GM19438 (cell line): Measurements from ENCODE around the gene ASPDH.

Experiments
- ATAC-seq: cut with Tn5 transposase; IDR thresholded peaks from one replicate; pipeline ENCODE4 v1.9.1; 2021; ENCODE audit warnings: low read depth; ENCODE audit not compliant: unreplicated experiment

ASPDH gene

DNA sequence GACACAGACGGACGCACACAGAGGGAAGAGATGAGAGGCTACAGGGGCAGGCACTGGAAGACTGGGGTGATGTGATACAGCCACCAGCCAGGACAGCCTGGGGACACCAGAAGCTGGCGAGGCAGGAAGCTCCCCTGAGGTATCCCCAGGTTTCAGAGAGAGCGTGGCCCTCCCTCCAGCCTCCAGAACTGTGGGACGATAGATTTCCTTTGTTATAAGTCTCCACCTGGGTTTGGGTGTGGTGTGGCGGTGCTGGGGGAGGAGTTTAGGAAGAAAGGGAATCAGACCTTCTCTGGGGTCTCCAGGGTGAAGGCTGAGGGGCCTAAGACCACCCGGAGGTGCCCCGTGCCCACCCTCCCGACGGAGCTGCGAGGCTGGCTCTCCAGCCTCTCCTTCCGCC is 2.7 kb upstream of the ASPDH start:
- no peak for ATAC-seq

GRCh38 chr19:50515168-50515561 is 1.5 kb upstream of the ASPDH start:
- no peak for ATAC-seq

- no peak for ATAC-seq
Measured at GRCh38 chr19:50514346-50515167, 844 bp upstream of the ASPDH start.

DNA sequence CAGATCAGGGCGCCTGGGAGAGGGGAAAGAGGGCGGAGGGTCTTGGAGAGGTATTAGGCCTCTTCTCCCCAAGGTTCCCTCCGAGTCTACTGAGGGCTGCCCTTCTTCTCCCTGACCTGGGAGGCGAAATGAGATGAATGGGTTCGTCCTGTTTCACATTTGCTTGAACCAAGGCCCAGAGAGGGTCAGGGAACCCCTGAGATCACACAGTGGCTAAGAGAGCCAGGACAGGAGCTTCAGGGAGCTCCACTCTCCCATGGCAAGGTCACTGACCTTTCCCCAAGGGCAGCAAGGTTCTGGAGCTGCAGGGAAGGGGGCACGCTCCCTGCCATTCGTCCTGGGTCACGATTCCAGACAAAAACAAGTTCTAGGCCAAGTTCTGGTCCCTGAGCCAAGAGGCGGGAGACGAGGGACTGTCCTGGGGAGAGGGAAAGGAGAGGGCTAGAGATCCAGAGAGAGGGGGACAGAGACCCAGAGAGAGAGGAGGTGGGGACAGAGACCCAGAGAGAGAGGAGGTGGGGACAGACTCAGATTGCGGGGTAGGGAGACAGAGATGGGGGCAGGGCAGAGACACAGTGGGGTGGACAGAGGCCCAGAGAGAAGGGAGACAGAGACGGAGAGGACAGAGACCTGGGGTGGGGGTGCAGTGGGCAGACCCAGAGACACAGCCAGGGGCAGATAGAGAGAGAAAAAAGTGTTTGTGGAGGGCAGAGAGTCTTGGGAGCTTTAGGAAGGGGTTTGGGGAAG is 541 bp downstream of the ASPDH start:
- no peak for ATAC-seq

DNA sequence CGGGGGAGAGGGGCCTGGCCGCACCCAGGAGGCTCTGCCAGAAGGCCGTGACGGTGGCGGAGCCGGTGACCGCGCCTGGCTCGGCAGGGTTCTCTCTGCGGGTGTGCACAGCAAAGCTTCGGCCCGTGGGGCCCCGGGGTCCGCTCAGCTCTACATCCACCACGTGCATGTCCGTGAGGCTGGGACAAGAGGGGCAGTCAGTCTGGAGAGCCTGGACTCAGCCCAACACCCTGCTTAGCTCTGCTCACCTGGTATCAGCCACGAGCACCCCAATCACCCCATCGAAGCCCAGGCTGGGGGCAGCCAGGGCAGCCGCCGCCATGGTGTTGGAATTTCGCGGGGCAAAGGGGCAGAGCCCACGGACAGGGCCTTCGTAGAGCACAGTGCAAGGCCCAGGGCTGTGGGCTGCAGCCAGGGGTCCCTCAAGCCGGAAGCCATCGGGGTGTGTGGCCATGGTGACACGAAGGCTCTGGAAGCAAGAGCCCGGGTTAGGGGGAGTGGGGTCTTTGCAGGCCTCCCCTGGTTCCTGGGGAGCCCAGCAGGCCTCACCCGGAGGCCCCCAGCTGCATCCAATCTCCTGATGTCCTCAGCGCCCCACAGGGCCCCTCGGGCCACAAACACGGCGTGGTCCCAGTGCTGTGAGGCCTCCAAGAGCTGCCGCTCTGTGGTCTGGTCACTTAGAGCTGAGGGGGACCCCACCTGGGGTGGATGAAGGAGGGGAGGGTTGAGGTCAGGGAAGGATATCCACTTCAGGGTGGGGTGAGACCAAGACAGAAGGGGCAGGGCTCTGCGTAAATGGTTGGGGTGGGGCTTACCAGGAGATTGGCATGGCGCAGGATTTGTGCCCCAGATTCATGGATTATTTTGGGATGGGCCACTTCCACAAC is 1.4 kb downstream of the ASPDH start:
- ATAC-seq: no peak

GRCh38 chr19:50511069-50511822 is 2.5 kb downstream of the ASPDH start, which contains the start of gene JOSD2:
JOSD2 (minus strand) TSS chr19:50511191; CDS start chr19:50510431, 760 bp downstream.
- ATAC-seq: peak; percentile 83

DNA sequence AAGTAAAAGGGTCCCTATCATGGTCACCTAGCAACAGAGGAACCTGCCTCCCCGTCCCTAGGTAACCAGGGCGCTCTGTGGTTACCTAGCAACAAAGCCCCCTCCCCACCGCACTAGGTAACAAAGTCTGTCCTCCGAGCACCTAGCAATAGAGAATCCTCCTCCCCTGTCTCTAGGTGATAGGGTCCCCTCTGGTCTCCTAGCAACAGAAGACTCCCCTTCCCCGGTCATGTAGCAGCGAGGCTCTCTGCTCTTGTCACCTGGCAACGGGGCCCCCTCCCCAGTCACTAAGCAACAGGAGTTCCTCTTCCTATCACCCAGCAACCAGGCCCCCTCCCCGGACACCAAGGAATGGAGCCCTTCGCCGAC is 3.0 kb downstream of the ASPDH start:
- ATAC-seq: no peak

GRCh38 chr19:50510121-50510670 is 3.5 kb downstream of the ASPDH start:
- ATAC-seq: no peak

DNA sequence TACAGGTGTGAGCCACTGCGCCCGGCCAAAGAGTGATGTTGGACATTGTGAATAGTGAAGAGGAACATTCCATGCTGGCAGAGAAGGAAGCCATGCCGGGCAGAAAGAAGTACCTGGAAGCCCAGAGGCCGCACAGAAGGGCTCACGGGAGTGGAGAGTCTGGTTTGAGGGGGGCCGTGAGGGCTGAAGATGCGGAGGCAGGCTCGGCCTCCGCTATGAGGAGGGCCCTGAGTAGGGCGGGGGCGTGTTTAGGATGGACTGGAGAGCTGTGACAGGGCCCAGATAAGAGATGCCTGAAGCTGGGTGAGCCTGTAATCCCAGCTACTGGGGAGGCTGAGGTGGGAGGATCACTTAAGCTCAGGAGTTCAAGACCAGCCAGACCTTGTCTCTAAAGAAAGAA is 4.3 kb downstream of the ASPDH start:
- ATAC-seq: no peak

- no peak for ATAC-seq
Measured at GRCh38 chr19:50508843-50509190, 4.9 kb downstream of the ASPDH start.

DNA sequence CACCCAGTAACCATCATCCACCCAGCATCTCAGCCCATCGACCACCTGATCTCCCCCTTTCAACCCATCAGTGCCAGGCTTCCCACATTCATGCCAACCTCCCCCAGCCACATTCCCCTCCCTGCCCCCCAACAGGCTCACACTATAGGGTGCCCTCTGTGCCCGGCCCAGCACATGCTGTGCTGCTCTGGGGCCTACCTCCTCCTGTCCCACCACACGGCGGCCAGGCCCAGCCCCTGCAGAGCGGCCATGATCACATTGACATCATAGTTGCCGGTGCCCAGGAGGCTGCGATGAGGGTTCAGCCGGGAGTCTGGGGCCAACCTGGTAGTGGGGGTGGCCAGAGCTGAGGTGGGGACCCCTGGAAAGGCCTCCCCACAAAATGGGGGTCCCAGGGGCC is 6.3 kb downstream of the ASPDH start:
- ATAC-seq: no peak

- ATAC-seq: no peak
Measured at GRCh38 chr19:50506700-50507099, 7.0 kb downstream of the ASPDH start.

DNA sequence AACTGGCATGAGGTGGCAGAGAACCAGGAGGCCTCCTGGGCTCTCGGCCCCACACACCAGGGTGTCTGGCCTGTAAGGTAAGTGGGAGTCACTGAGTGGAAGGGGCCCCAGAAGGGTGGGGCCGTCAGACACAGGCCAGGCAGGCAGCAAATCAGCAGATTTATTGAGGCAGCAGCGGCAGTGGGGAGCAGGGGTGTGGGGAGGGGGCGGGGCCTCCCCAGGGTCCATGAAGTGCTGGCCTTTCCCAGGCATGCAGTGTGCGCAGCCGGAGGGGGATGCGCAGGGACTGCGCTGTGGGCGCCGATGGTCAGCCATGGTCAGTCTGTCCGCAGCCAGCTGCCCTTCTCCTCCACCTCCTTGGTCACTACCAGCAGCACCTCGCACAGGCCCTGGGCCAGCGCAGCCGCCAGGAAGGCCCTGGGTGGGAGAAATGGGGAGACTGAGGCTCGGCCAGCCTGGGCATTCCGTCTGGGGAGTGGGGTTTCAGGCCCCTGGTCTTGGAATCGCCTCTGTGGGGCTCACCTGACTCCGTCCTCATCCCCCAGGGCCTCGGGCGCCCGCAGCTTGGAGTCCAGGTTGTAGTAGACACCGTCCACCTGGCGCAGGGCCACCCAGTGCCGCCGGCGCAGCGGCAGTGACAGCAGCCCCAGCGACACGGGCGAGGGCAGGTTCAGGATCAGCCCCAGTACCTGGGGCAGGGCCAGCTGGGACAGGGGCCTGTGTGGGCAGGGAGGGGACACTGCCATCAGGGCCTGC is 7.7 kb downstream of the ASPDH start:
- ATAC-seq: no peak

GRCh38 chr19:50501568-50502475 is 11.9 kb downstream of the ASPDH start:
- ATAC-seq: no peak

DNA sequence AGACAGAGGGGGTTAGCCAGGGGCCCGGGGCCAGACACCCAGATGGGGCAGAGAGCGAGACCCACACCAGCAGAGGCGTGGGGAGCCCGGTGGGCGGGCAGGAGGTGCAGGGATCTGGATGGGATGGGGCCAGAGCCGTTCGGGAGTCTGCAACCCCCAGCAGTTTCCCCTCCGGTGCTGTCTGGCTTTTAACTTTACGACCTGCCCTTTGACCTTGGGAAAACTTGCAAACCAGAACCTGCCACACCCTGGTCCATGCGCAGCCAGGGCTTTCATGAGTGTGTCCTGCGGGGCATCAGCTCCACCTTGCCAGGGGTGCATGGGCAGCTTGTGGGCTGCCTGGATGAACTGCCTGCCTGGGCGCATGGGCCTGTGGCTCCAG is 12.5 kb downstream of the ASPDH start:
- no peak for ATAC-seq

GRCh38 chr19:50500753-50501151 is 13.0 kb downstream of the ASPDH start:
- ATAC-seq: no peak

GRCh38 chr19:50500060-50500752 is 13.5 kb downstream of the ASPDH start:
- ATAC-seq: no peak
